HUDEP-2 (cell line): ENCODE measurements around the gene RASSF7.
A peak's percentile ranks its signal among the peaks of the same experiment; 100 is the strongest.
"Not testable (repeated sequence)": the region's sequence is repeated elsewhere in the genome, so short reads cannot be mapped to it uniquely, and the experiment has no call there.

Experiments
- DNase-seq, 76 experiments: peaks; one replicate each; lab custom pipeline; 2025; ENCODE audit not compliant: unreplicated experiment in 76 of 76; lab: John Stamatoyannopoulos, UW

The RASSF7 gene, protein sequence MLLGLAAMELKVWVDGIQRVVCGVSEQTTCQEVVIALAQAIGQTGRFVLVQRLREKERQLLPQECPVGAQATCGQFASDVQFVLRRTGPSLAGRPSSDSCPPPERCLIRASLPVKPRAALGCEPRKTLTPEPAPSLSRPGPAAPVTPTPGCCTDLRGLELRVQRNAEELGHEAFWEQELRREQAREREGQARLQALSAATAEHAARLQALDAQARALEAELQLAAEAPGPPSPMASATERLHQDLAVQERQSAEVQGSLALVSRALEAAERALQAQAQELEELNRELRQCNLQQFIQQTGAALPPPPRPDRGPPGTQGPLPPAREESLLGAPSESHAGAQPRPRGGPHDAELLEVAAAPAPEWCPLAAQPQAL

DNA sequence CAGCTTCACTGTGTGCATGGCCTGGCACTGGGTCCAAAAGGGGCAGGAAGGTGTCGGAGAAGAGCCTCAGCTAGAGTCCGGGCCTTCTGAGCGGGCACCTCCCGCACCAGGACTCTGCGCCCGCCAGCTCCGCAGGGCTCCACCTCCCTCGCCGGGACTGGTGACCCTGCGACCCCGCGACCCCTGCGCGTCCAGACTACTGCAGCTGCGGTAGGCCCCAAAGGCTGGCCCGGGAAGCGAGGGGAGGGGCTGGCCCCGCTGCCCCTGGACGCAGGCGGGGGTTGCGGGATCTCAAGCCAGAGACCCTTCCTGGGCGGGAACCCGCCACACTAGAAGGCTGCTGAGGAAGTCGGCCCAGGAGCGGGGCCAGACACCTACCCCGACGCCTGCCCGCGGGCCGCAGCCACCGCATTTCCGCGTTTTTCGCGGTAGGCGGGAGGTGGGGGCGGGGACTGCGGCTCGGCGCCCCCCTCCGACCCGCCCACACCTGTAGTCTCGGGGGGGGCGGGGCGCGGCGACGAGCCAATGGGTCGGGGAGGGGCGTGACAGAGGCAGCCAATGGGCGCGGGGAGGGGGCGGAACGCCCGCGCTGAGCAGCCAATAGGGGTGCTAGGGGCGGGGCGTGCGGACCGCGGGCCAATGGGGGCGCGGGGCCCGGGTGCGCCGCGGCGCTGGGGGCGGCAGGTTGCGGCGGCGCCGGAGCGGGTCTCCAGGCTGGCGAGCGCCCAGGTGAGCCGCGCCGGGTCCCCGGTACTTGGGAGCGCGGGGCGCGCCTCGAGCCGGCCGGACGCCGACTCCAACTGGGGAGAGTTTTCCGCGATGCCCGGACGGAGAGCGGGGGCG, at the start of gene RASSF7, which contains the start of gene LMNTD2:
Gene RASSF7, plus strand, starts transcription at position 666 of the 843 bp plus-strand sequence. CDS start 799 bp downstream, outside the sequence.
Gene LMNTD2, minus strand, starts transcription at position 434 of the 843 bp plus-strand sequence. Its CDS starts 22 bp downstream, at position 412.
- peak in 74 of 76 experiments; percentile 19 to 94 (median 84) for DNase-seq

DNA sequence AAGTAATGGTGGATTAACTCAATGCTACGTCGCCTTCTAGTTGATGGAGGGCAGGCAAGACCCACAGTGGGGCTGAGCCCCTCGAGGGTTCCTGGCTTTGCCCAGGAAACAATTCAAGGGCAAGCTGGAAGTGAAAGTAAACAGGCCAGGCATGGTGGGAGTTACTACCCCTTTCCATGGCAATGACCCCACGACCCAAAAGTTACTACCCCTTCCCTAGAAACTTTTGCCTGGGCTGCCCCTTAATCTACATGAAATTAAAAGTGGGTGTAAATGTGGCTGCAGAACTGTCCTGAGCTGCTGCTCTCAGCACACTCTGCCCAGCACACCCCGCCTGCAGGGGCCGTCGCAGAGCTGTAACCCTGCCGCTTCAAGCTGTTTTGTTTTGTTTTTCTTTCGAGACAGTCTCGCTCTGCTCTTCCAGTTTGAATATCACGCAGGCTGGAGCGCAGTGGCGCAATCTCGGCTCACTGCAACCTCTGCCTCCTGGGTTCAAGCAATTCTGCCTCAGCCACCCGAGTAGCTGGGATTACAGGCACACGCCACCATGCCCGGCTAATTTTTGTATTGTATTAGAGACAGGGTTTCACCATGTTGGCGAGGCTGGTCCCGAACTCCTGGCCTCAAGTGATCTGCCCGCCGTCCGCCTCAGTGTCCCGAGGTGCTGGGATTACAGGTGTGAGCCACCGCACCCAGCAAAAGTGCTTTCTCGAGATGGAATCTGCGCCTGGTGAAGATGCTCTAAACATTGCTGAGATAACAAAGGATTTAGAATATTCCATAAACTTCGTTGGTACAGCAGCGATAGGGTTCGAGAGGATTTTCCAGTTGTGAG, 47.8 kb upstream of the RASSF7 start:
- no peak for DNase-seq

- no peak for DNase-seq
Observed at GRCh38 chr11:514606-515005, 46.2 kb upstream of the RASSF7 start.

GRCh38 chr11:515131-515530, 45.6 kb upstream of the RASSF7 start:
- DNase-seq, result no peak

DNA sequence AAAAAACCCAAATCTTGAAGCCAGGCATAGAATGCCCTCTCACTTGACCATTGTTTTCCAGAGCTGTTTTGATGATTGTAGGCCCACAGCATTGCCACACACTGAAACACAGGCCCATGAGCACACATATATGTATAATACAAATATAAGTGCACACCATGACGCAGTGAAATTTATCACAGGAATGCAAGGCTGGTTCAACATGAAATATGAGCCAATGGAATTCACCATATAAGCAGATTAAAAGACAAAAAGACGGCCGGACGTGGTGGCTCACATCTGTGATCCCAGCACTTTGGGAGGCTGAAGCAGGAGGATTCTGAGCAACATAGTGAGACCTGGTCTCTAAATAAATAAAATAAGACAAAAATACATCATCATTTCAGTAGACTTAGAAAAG, 44.4 kb upstream of the RASSF7 start:
- DNase-seq, result no peak

GRCh38 chr11:516918-517685, 43.7 kb upstream of the RASSF7 start:
- not testable (repeated sequence) for DNase-seq

DNA sequence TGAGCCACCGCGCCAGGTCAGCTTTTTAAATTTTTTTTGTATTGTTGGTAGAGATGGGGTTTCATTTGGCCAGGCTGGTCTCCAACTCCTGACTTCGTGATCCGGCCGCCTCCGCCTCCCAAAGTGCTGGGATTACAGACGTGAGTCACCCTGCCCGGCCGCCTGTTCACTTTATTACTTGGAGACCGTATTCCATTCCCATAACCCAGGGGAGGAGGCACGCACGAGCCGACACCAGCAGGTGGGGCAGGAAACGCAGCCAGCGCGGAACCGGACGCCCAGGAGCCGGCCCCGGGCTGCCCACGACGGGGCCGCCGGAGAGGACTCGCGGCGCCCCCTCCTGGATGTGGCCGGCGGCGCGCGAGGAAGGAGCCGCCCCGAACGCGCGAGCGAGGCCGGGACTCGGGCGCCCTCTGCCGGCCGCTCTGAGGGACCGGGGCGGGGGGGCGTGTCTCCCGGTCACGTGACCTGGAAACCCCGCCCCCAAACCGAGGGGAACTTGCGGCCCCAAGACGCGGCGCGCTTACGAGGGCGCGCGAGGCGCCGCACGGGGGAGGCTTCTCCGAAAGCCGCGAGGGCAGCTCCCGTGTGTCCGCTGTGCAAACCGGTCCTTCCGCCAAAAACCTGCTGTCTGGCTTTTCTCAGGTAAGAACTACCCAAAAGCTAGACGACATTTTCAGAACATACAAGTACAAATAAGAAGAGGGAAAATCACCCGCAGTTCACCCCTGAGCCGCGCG, 42.1 kb upstream of the RASSF7 start:
- peak in 2 of 76 experiments; percentile 45 to 66 for DNase-seq

DNA sequence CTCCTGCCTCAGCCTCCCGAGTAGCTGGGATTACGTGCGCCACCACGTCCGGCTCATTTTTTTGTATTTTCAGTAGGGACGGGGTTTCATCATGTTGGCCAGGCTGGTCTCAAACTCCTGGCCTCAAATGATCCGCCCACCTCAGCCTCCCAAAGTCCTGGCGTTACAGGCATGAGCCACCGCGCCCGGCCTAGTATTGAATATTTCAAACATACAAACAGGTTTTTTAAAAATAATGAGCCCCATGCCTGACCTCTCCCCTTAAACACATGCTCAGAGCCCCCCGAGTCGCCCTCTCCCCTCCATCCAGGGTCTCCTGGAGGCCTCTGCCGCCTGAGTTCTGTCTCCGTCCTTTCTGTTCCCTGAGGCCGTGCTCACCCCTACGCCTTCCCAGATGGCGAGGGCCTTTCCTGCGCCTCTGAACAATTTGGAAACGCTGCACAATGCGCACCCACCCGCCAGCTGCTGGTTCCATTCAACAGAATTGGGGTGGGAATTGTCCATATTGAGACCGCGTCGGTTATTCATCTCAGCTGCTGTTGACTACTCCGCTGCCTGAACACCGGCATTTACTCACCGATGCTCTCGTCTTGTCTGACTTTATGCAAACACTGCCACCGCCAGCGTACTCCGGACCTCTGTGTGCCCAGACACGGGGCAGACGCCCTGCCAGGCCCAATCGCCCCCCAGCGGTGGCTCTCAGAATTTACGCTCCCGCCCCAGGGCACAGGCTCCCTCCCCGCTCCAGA, 40.2 kb upstream of the RASSF7 start:
- DNase-seq, result peak in 14 of 76 experiments; percentile 11 to 40 (median 21)

DNA sequence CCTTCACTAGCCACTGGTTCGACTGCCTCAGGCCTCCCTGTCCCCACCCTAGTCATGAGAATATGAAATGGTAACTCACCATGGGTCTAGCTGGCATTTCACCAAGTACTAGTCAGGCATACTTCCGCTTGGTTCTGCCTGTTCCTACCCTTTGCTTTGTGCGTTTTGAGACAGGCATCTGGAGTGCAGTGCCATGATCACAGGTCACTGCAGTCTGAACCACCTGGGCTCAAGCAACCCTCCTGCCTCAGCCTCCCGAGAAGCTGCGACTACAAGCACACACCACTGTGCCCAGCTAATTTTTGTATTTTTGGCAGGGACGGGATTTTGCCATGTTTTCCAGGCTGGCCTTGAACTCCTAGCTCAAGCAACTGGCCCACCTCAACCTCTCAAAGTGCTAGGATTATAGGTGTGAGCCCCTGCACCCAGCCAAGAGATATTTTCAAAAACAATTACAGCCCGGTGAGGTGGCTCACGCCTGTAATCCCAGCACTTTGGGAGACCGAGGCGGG, 39.5 kb upstream of the RASSF7 start:
- no peak for DNase-seq

GRCh38 chr11:526192-526591, 34.6 kb upstream of the RASSF7 start:
- DNase-seq, result no peak

DNA sequence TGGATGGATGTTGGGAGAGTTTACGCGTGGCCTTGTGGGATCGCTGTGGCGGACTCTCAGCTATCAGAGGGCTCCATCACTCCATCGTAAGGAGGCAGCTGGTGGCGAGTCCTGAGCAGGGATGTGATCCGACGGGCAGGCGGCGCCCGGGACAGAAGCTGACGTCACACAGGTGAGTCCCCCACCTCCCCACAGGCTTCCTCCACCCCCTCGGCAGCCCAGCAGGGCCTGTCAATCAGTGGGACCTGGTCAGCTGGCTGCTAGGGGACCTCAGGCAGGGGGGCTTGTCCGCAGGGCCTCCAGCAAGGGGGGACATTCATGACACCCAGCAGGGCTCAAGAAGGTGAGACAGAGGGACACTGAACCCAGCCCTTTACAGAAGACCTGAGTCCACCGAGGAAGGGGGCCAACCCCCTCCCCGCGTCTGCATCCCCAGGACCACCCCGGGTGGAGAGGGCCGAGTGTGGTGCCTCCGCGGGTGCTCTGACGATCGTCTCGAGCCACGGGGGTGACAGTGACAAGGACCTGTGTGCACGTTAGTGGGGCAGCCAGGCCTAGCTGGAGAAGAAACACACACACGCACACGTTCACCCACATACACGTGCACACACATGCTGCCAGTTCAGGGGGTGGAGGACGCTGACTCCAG, 32.5 kb upstream of the RASSF7 start:
- DNase-seq, result no peak

GRCh38 chr11:528815-529727, 31.7 kb upstream of the RASSF7 start:
- no peak for DNase-seq

DNA sequence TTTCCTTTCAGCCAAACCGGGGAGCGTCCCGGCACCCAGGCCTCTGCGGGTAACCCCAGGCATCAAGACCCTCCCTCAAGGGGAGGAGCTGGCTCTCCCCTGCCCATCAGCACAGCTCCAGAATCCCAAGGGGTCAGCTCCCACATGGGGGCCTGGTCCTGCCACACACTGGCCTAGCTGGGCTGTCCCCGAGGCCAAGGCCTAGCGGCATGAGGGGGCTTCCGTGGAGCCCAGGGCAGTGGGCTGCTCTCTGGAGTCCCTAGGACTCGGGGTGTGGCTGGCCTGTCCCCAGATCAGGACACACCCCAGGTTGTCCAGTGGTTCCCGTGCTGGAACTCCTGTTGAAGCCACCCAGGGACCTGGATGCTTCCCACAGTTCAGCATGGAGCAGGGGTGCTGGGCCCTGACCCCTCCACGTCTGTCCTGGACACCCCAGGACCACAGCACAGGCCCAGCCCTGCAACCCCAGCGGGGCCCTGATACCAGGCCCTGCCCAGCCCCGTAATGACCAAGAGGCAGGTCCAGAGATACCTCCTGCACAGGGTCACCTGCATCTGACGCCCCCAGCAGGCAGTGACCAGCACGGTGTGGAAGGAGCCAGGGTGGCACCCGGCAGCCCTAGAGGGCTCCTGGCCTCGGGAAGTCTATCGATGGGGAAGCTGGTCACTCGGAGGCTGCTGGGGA, 30.9 kb upstream of the RASSF7 start:
- no peak for DNase-seq

DNA sequence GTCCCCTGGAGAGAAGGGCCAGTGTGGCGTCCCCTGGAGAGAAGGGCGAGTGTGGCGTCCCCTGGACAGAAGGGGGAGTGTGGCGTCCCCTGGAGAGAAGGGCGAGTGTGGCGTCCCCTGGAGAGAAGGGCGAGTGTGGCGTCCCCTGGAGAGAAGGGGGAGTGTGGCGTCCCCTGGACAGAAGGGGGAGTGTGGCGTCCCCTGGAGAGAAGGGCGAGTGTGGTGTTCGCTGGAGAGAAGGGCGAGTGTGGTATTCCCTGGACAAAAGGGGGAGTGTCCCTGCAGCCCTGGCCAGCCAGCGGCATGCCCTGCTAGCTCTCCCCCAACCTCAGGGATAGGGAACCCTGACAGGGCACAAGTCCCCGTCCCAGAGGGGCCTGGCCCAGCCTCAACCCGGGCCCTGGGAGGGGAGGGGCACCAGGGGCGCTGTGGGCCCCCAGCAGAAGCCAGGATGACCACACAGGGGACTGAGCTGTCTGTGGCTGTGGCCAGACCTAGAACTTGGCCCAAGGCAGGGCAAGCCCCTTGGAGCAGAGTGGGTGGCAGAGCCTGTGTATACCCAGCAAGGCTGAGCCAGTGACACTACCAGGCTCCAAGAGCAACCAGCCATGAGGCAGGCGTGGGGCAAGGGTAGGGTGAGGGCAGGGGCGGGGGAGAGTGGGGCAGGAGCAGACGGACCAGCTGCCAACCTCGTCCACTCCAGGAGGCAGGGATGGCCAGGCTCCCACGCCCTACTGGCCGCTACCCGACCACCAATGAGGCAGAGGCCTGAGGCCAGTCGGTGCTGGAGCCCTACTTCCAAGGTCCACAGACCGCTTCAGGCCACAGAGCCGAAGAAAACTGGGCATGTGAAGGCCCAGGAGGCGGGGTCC, 29.6 kb upstream of the RASSF7 start:
- DNase-seq, result no peak

GRCh38 chr11:531919-532526, 28.7 kb upstream of the RASSF7 start:
- DNase-seq, result no peak
